K562 (cell line): ENCODE measurements around the gene G6PC3. TPM values are rescaled to one million over a fixed set of nuclear protein-coding genes. Genes with fewer than 3 reads are reported as not detected.

Experiments
- ATAC-seq: fragments of 200-7000 bp; cut with Tn5 transposase; 3 replicates; pipeline ENCODE4 v1.9.1; 2020; ENCODE audit warnings: moderate library complexity
- BruUV-seq: library from RNA; stranded (reverse); fragments of 400-500 nt; replicated peaks from 2 replicates; lab custom pipeline; 2021; lab: Mats Ljungman, UMichigan
- CTCF ChIA-PET: fragments of 300-600 bp; formaldehyde crosslinking; extraction: SDS; loops from one replicate; lab custom pipeline; 2021; ENCODE audit warnings: low intra/inter-chr PET ratio; lab: Yijun Ruan, JAX
- POLR2A ChIA-PET: fragments of 300-600, 350-650 bp; sonication (Branson Sonifier 250); formaldehyde crosslinking; extraction: SDS; loops from one replicate; lab custom pipeline; 2021; ENCODE audit warnings: antibody characterized with exemption, inconsistent platforms; lab: Yijun Ruan, JAX
- DNase-seq, 4 experiments: peaks; one replicate each; pipeline versions ENCODE4 v3.0.0 to v3.0.0-alpha.2; 2011 to 2018; ENCODE audit warnings: low spot score in 3 of 4, mixed read lengths in 3 of 4; ENCODE audit errors: extremely low read depth in 1 of 4
- FAIRE-seq: peaks from 2 replicates; lab custom pipeline; 2011; peaks lifted over from hg19 to GRCh38; lab: Jason Lieb, UNC
- H2AFZ ChIP-seq: 2 replicates; pipeline ENCODE4 v1.6.0; 2011; ENCODE audit warnings: low read depth, low read length, control low read depth, inconsistent platforms
- H3K27ac ChIP-seq: fragments of 200-600 bp; 3 replicates; pipeline ENCODE4 v1.8.0; 2011; ENCODE audit warnings: low read depth, mild to moderate bottlenecking, control low read depth, inconsistent platforms, low read length, moderate library complexity, mixed read lengths; ENCODE audit errors: extremely low read depth
- H3K27me3 ChIP-seq, 2 experiments: fragments of 300-600 bp in 1 of 2; 2 replicates in 1 of 2; 3 replicates in 1 of 2; pipeline versions ENCODE4 v1.6.0 to v1.8.0; 2011; ENCODE audit warnings: inconsistent platforms in 2 of 2, low read length in 2 of 2, mild to moderate bottlenecking in 1 of 2, mixed read lengths in 1 of 2, moderate library complexity in 1 of 2; ENCODE audit not compliant: control insufficient read depth in 2 of 2, insufficient read depth in 2 of 2
- H3K36me3 ChIP-seq: fragments of 300-600 bp; 3 replicates; pipeline ENCODE4 v1.8.0; 2011; ENCODE audit warnings: mild to moderate bottlenecking, low read length, inconsistent platforms; ENCODE audit not compliant: control insufficient read depth, insufficient read depth
- H3K4me1 ChIP-seq, 2 experiments: fragments of 200-600 bp in 1 of 2; replicated peaks in 1 of 2; 2 replicates in 1 of 2; 3 replicates in 1 of 2; pipeline versions ENCODE4 v1.5.1 to v1.8.0; 2011; ENCODE audit warnings: inconsistent platforms in 2 of 2, low read length in 2 of 2, mild to moderate bottlenecking in 1 of 2, mixed read lengths in 1 of 2, moderate library complexity in 1 of 2; ENCODE audit not compliant: control insufficient read depth in 2 of 2, insufficient read depth in 2 of 2
- H3K4me2 ChIP-seq: 2 replicates; pipeline ENCODE4 v1.6.1; 2011; ENCODE audit warnings: low read length, control low read depth, inconsistent platforms, mixed read lengths; ENCODE audit not compliant: insufficient read depth
- H3K4me3 ChIP-seq: fragments of 200-600 bp; sonication (generic), shearing (Covaris generic); 2 replicates; pipeline ENCODE4 v1.5.1; 2016; ENCODE audit warnings: control low read depth, inconsistent platforms
- H3K79me2 ChIP-seq: fragments of 200-600 bp; 3 replicates; pipeline ENCODE4 v1.8.0; 2011; ENCODE audit warnings: low read length, inconsistent platforms; ENCODE audit not compliant: control insufficient read depth, insufficient read depth
- H3K9ac ChIP-seq, 2 experiments: 2 replicates each; pipeline versions ENCODE4 v1.6.0 to v1.6.1; 2011; ENCODE audit warnings: low read depth in 2 of 2, low read length in 2 of 2, control low read depth in 1 of 2, inconsistent platforms in 1 of 2, mild to moderate bottlenecking in 1 of 2, mixed read lengths in 1 of 2; ENCODE audit not compliant: insufficient read depth in 1 of 2
- H3K9me1 ChIP-seq: one replicate; pipeline ENCODE4 v1.6.0; 2011; ENCODE audit warnings: inconsistent platforms, mild to moderate bottlenecking, low read length, moderate library complexity; ENCODE audit not compliant: control insufficient read depth, insufficient read depth
- H3K9me3 ChIP-seq: replicated peaks from 2 replicates; pipeline ENCODE4 v1.5.1; 2011; ENCODE audit warnings: low read depth, low read length, inconsistent platforms; ENCODE audit not compliant: control insufficient read depth, insufficient read depth
- H4K20me1 ChIP-seq: replicated peaks from 2 replicates; pipeline ENCODE4 v1.6.1; 2011; ENCODE audit warnings: low read length, inconsistent platforms, mixed read lengths; ENCODE audit not compliant: control insufficient read depth, insufficient read depth
- BHLHE40 ChIP-seq: IDR thresholded peaks from 2 replicates; pipeline ENCODE4 v1.6.1; 2011; ENCODE audit warnings: low read length, improper control_type of control experiment
- CBX8 ChIP-seq: fragments of 200-600 bp; sonication (generic); IDR thresholded peaks from 2 replicates; pipeline ENCODE4 v1.6.1; 2012; ENCODE audit warnings: borderline replicate concordance, mixed run types, low read depth, mild to moderate bottlenecking, moderate library complexity, mixed read lengths, low read length, control low read depth, inconsistent platforms; ENCODE audit not compliant: poor library complexity, severe bottlenecking; ENCODE audit errors: extremely low read depth
- CSDE1 ChIP-seq, 2 experiments: fragments of 450-650 bp; IDR thresholded peaks; 2 replicates each; pipeline ENCODE4 v1.6.1; 2016; ENCODE audit warnings: mild to moderate bottlenecking in 1 of 2
- ETS2 ChIP-seq: IDR thresholded peaks from 2 replicates; pipeline ENCODE4 v1.6.1; 2016; ENCODE audit warnings: borderline replicate concordance, missing genetic modification characterization, mild to moderate bottlenecking, moderate library complexity, missing compliant biosample characterization; ENCODE audit not compliant: poor library complexity, severe bottlenecking
- FOXA1 ChIP-seq: fragments of 450-650 bp; IDR thresholded peaks from 2 replicates; pipeline ENCODE4 v1.6.1; 2016; ENCODE audit warnings: mild to moderate bottlenecking, borderline replicate concordance
- PCBP2 ChIP-seq: fragments of 200-400 bp; formaldehyde crosslinking; IDR thresholded peaks from 2 replicates; pipeline ENCODE4 v1.6.1; 2018; ENCODE audit warnings: low read length, low read depth, mild to moderate bottlenecking, moderate library complexity; ENCODE audit not compliant: poor library complexity, severe bottlenecking
- SRF ChIP-seq, 2 experiments: fragments of 250-450, 450-650 bp in 1 of 2; sonication (Bioruptor Pico) in 1 of 2; sonication (generic) in 1 of 2; formaldehyde crosslinking; IDR thresholded peaks; 2 replicates each; pipeline versions ENCODE4 v1.5.0 to v1.5.1; 2020 to 2022; ENCODE audit warnings: mild to moderate bottlenecking in 1 of 2, missing genetic modification reagents in 1 of 2
- STAG1 ChIP-seq: sonication (generic); formaldehyde crosslinking; IDR thresholded peaks from 2 replicates; pipeline ENCODE4 v1.5.0; 2020; ENCODE audit warnings: missing genetic modification reagents, borderline replicate concordance
- TARDBP ChIP-seq: fragments of 450-650 bp; IDR thresholded peaks from 2 replicates; pipeline ENCODE4 v1.6.1; 2016
- TCF15 ChIP-seq: fragments of 250-450 bp; sonication (Bioruptor Pico); IDR thresholded peaks from 2 replicates; pipeline ENCODE4 v1.8.0; 2022; ENCODE audit warnings: moderate library complexity, mild to moderate bottlenecking, inconsistent platforms
- TEAD1 ChIP-seq, 2 experiments: fragments of 450-650 bp in 1 of 2; sonication (generic) in 1 of 2; formaldehyde crosslinking; IDR thresholded peaks; 2 replicates each; pipeline versions ENCODE4 v1.4.0 to v1.8.0; 2020 to 2022; ENCODE audit warnings: mild to moderate bottlenecking in 2 of 2, missing genetic modification reagents in 1 of 2
- TGIF2 ChIP-seq: sonication (generic); formaldehyde crosslinking; IDR thresholded peaks from 2 replicates; pipeline ENCODE4 v1.8.1; 2022; ENCODE audit warnings: mild to moderate bottlenecking, missing genetic modification reagents, moderate library complexity
- THRB ChIP-seq: fragments of 450-650 bp; formaldehyde crosslinking; conservative IDR thresholded peaks from 2 replicates; pipeline ENCODE4 v1.4.0; 2022; ENCODE audit warnings: mild to moderate bottlenecking, missing genetic modification characterization
- ZBTB2 ChIP-seq: fragments of 450-650 bp; IDR thresholded peaks from 2 replicates; pipeline ENCODE4 v1.6.1; 2016; ENCODE audit warnings: antibody characterized with exemption
- ZNF133 ChIP-seq: fragments of 250-450 bp; sonication (Bioruptor Pico); IDR thresholded peaks from 2 replicates; pipeline ENCODE4 v1.4.0; 2020; ENCODE audit warnings: mild to moderate bottlenecking
- whole genome bisulfite sequencing: fragments of 100-300 bp; shearing (Covaris generic); methylation state at CpG from one replicate; pipeline ENCODE4 v1.1.6; 2016; ENCODE audit warnings: low coverage, mixed read lengths; ENCODE audit not compliant: insufficient coverage; ENCODE audit errors: missing lambda C conversion rate; 5-methylcytosine and 5-hydroxymethylcytosine counted together
- in situ Hi-C: fragments of 300-500 bp; cut with MboI; formaldehyde crosslinking; loops from 4 replicates; pipeline ENCODE4 v1.15.0; 2018; ENCODE audit warnings: inconsistent platforms, mixed read lengths
- intact Hi-C: fragments of 100-400 bp; cut with micrococcal nuclease; formaldehyde crosslinking; loops from 2 replicates; pipeline ENCODE4 v1.14.2; 2022
- polyA plus RNA-seq, 8 experiments: library from polyadenylated mRNA; depleted of rRNA in 4 of 8; stranded (reverse) in 5 of 8; unstranded in 3 of 8; fragments of >200 nt; fragmentation: Nextera tagmentation in 2 of 8; fragmentation: Illumina TruSeq in 1 of 8; extraction: Ambion mirVana in 2 of 8; extraction: Trizol in 1 of 8; gene quantifications; 2 replicates each; pipeline versions ENCODE4 v1.2.1 to v1.2.3, GENCODE V29; 2011 to 2014; ENCODE audit warnings: inconsistent platforms in 1 of 8, missing spikeins in 1 of 8
- total RNA-seq, 7 experiments: library from RNA; depleted of rRNA in 6 of 7; stranded (reverse); fragments of >200 nt in 6 of 7; fragmentation: Illumina TruSeq in 2 of 7; extraction: Trizol in 2 of 7; gene quantifications; 2 replicates each; pipeline versions ENCODE4 v1.2.1 to v1.2.3, GENCODE V29; 2011 to 2021; ENCODE audit warnings: low replicate concordance in 1 of 7
- TF ChIP-seq, protein P1 (sequence below): fragments of 450-650 bp; formaldehyde crosslinking; IDR thresholded peaks from 2 replicates; pipeline ENCODE4 v1.4.0; 2022; ENCODE audit warnings: missing genetic modification characterization

Gene G6PC3
- total and polyA plus RNA-seq, 9 of the 15 experiments (the other 6 are each of a cell fraction or from before 2014, with no cell fraction given): 10.4 to 57.8 (median 31.1) TPM

GRCh38 chr17:44037471-44037870 is 33.1 kb upstream of the G6PC3 start:
- Histone ChIP-seq H3K27ac (no peak overlapping the region), H3K36me3 (peaks cover 71% of the 10 kb centered on the region), H3K27me3 (no peaks in the 10 kb centered on the region), H3K79me2 (peaks cover 31% of the 10 kb centered on the region), H3K9ac (no peak overlapping the region), H2AFZ (no peak overlapping the region), H3K4me2 (no peak overlapping the region), H4K20me1 (peaks cover 15% of the 10 kb centered on the region), H3K4me3 (no peak overlapping the region), H3K4me1 (0 out of 5 replicates have a peak, but pooled peaks cover 0 to 2% of the 10 kb centered on the region in 2 experiments), H3K9me3 (no peaks in the 10 kb centered on the region), H3K9me1 (no peaks in the 10 kb centered on the region)
- FAIRE-seq (no peak), ATAC-seq (no peak), DNase-seq (no peak)
- TF ChIP-seq FOXA1 (no peak), CSDE1 (IDR thresholded peaks at IDR 0.05) (no peak), THRB (no peak), BHLHE40 (no peak), CBX8 (no peak), STAG1 (CRISPR knock-in tag) (no peak), ETS2 (tag) (no peak), TGIF2 (CRISPR knock-in tag) (no peak), PCBP2 (no peak), SRF (CRISPR knock-in tag; IDR thresholded peaks at IDR 0.05) (no peak), ZNF133 (CRISPR knock-in tag) (no peak), TARDBP (no peak), ZBTB2 (no peak), TCF15 (no peak), TEAD1 (CRISPR knock-in tag; IDR thresholded peaks at IDR 0.05) (no peak)
- TF ChIP-seq, protein P1, sequence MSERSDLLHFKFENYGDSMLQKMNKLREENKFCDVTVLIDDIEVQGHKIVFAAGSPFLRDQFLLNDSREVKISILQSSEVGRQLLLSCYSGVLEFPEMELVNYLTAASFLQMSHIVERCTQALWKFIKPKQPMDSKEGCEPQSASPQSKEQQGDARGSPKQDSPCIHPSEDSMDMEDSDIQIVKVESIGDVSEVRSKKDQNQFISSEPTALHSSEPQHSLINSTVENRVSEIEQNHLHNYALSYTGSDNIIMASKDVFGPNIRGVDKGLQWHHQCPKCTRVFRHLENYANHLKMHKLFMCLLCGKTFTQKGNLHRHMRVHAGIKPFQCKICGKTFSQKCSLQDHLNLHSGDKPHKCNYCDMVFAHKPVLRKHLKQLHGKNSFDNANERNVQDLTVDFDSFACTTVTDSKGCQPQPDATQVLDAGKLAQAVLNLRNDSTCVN (CRISPR knock-in tag): no peak
- POLR2A ChIA-PET: no interaction called here
- in situ Hi-C loops: no loop called here
- intact Hi-C loops: no loop called here
- CTCF ChIA-PET: no interaction called here
- no TSS peak for BruUV-seq
- WGBS: 100% methylated on average over 2 of the region's 2 CpGs
